Activated T-cell treated with anti-CD3 and anti-CD28 coated beads for 4 hours (primary cell): ENCODE data around the gene SLAMF9.

Experiments used
- DNase-seq: peaks from one replicate; pipeline ENCODE4 v3.0.0-alpha.2; 2020

Gene SLAMF9

DNA sequence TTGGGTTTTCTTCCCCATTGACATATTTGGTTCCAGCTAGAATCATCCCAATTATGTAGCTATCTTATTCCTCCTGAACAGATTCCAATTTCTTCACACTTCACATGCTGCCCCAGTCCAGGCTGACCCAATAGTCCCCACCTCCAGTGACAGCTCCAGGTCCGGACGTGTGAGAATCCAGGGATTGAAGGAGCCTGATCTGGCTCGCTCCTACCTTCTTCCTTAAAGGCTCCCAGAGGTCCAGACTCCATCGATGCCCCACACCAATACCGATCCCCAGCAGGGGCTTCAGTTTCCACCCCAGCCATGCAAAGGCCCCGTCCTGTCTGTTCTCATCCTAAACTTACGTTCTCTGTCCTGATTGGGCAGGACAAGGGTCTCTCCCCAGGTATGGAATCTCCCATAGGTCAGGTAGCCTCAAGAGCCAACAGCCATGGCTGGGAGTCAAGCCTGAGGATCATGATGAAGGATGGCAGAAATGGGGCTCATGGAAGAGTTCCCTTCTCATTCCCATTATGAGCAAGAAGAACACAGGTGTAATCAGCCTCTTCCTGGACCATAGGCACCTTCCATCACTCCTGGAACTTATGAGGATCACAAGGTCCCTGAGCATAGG is 20.4 kb upstream of the SLAMF9 start:
- no peak for DNase-seq

DNA sequence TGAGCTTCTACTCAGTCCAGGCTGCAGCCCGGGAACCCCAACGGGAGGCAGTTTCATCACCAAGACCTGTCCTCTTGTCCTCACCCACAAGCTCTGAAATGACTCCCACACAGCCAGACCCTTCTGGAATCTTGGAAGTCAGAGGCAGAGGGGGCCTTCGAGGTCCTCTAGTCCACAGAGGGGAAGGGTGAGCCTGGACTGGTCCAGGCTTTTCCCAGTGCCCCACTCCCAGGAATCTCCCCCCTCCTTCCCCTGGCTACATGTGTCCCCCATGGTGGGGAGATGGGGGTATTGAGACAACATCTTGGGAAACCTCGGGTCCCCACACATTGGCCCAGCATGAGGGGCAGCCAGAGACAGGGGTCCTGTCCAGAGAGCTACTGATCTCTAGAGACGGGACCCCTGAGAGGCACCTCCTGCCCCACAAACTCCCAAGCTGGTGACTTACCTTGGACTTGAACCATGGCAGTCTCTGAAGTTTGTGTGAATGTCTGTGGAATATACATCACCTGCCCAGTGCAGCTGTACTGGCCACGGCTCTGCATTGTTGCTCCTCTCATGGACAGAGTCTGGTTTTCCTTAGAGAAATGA is 19.4 kb upstream of the SLAMF9 start:
- DNase-seq, result no peak

DNA sequence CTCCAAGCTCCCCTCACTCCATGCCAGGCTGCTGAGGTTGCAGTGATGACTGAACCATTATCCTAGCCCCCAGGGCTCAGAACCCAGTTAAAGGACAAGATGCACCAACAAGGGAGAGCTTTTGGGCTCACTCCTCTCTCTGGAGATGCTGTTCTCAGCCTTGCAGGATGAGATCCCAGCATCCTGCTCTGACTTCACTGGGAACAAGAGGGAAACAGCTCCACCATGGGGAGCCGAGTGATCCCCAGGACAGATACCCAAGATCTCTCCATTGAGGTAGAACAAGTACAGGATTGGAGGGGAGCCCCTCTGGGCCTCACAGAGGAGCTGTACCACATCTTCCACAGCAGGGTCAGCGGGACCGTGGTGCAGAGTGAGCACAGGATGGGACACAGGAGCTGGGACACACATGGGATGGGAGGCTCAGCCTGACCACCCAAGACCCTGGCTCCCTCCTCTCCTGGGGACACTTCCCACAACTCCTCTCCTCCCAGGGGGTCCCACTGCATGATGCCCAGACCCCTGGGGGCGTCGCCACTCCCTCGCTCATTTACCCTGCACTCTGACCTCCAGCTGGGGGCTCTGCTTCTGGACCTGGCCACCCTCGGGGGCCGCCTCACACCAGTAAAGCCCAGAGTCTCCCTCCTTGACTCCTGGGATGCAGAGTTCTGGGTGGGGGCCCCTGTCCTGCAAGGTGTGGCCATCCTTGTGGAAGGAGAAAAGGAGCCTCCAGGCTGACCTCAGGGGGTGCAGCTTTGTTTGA is 18.6 kb upstream of the SLAMF9 start:
- DNase-seq, result no peak

GRCh38 chr1:159970932-159971342 is 16.9 kb upstream of the SLAMF9 start:
- DNase-seq, result no peak

DNA sequence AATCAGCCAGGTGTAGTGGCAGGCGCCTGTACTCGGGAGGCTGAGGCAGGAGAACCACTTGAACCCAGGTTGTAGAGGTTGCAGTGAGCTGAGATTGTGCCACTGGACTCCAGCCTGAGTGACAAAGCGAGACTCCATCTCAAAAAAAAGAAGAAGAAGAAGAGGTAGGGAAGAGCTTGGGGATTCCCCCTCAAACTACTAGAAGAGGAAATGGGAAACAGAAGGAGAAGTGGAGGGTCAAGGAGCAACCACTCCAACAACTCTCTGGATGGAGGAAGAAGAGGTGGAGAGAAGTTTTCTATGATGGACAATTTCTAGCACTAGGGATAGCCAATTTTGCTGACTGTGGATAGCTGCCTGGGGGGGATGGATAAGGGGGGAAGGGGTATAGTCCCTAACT is 14.9 kb upstream of the SLAMF9 start:
- DNase-seq, result no peak

GRCh38 chr1:159965263-159965662 is 11.2 kb upstream of the SLAMF9 start:
- no peak for DNase-seq

DNA sequence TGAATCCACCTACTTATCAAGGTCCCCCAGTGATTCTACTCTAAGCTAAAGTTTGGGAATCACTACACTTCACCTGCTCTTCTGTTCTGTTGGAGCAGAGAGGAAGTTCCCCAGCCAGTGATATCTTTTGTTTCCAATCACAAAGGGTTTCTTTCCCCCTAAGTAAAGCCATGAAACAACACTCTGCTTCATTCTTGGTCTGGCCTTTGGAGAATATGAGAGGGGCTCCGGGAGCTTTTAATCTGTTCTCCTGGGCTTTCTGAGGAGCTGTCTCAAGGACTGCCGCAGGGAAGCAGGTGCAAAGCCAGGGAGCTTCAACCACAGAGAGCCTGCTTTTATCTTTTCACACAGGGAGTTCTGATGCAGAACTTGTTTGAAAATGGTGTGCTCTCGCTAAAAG is 10.1 kb upstream of the SLAMF9 start:
- DNase-seq, result no peak

DNA sequence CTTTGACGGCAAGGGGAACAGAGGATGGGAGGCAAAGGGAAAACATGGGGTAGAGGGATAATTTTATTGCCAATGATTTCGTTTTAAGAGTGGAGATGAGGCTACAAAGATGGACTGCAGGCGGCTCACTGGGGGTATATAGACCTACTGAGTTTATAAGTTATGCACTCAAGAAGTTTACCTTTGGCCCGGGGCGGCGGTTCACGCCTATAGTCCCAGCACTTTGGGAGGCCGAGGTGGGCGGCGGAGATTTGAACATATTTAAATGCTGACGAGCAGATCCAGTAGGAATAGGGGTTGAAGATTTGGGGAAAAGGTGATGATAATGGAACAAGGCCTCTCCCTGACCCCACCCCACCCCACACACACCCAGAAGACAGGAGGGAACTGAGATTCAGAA is 8.1 kb upstream of the SLAMF9 start:
- no peak for DNase-seq

GRCh38 chr1:159961636-159962035 is 7.6 kb upstream of the SLAMF9 start:
- DNase-seq, result no peak

- DNase-seq, result no peak
These were observed 6.8 kb upstream of the SLAMF9 start for GRCh38 chr1:159960721-159961381.

GRCh38 chr1:159959451-159959850 is 5.4 kb upstream of the SLAMF9 start:
- no peak for DNase-seq

DNA sequence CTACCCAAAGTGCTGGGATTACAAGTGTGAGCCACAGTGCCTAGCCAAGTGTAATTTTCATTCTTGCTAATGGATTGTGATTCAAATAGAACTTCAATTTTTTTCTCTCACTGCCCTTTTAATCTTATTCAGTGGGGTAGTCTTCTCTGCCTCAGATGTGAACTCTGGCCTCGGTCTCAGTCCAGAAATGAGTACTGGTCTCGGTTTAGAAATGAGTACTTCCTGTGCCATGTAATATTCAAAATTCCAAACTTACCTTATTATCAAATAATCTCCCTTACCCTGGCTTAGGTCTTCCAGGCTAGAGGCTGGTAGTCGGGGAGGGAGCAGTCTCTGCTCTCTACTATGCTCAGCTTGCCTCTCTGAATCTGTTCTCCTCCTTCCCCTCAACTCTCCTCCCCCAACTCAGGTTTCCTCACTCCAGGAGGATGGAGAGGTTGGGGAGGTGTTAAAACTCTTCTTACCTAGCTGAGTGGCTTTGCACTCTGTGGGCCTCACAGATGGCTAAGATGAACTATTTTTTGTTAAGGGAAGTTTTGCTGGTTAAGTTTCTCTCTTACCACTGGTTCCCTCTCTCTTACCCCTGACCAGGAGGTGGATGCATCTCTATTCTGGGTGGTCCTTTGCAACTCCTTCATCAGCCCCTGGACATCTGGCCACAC is 4.8 kb upstream of the SLAMF9 start:
- no peak for DNase-seq

DNA sequence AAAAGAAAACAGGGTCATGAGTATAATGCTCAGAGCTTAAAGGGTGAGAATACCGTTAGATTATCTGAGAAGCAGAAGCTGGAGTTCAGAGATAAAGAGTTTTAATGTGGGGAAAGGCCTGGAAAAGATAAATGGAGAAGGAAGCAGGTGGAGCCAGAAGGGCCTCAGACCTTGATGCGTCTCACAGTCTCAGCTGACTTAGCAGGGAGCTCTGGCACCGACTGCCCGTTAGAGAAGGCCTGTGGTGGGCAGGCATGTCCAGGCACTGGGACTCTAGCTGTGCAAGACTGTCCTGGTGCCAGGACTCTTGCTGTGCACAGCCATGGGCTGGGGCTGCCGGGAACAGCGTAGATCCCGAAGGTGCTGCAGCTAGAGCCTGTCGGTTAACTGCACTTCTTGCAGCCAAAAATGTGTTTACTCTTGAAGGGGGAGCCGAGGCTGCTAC is 3.8 kb upstream of the SLAMF9 start:
- no peak for DNase-seq

GRCh38 chr1:159955456-159955855 is 1.4 kb upstream of the SLAMF9 start:
- DNase-seq, result no peak

GRCh38 chr1:159952932-159953331 is 1.1 kb downstream of the SLAMF9 start:
- DNase-seq, result no peak

DNA sequence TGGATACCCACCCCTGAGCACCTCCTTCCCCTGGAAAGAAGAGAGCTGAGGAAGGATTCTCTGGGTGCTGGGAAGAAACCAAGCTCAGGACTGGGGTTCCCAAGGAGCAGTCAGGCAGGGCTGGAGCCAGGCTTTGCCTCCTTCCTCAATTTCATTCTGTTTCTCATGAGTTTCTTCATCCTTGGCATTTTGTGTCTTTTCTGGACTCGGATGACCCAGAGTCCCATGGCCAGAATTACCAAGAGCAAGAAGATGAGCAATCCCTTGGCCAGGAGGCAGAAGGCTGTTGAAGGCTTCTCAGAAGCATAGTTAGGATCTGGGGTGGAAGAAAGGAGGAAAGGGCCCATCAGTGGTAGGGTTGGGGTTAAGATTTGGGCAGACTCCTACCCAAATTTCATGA is 2.5 kb downstream of the SLAMF9 start:
- no peak for DNase-seq

DNA sequence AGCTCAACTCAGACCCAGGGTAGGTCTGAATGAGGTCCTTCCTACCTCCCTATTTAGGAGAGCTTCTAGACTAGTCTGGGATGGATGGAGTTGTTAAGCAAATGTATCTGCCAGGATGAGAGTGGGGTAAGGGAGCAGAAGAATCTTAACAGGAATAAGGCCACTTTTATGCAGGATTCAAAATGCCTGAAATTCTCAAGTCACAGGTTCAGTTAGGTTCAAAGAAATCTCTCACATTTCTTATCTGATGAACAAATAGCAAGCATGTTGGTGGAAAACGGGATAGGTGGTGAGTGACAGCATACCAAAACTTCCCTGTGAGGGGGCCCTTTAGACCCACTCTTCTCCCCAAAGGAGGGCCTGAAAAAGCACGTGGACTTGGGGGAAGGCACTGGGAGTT is 3.0 kb downstream of the SLAMF9 start:
- no peak for DNase-seq

DNA sequence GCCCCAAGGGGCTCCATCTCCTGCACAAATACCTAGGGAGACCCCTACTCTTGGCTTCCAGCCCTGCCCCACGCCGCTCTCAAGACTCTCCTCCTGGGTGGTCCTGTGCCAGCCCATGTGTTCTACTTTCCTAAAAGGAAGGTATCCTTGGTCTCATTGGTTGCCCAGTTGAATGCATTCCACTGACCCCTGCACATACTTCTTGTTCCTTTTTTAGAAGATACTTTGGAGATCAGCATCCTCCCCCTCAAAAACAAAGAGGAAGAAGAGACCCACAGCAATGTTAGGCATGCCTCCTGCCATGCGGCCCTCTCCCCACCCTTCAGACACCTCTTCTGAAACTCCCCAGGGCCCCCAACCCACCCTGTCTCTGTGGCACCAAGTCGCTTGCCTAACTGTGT is 4.1 kb downstream of the SLAMF9 start:
- no peak for DNase-seq

DNA sequence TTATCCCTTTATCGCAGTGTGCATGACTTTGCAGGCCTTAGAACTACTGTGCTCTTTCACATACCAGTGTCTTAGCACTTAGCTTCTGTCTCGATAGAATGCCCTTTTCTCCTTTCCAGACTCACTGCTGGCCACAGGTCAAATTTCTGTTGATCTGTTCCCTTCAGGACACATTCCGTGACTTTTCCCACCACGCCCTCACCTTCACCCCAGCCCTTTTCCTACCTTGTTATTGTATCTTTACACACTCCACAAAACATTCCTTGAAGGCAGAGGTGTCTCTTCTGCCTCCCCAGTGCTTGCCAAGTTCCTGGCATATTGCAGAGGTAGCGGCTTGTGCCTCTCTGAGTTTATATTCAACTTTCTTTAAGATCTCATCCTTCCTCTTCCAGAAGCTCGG is 4.9 kb downstream of the SLAMF9 start:
- DNase-seq, result no peak

DNA sequence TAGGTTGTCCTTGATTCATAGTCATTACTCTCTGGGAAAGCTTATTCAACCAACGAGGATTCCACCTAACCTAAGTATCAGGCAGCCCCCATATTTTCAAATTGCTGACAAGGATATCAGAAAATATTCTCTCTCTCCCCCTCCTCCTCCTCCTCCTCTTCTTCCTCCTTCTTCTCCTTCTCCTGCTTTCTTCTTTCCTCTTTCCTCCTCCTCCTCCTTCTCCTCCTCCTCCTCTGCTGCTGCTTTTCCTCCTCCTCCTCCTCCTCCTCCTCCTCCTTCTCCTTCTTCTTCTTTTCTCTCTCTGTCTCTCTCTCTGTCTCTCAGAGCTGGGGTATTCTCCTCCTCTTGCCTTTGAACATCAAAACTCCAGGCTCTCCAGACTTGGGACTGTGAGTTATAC is 6.1 kb downstream of the SLAMF9 start:
- DNase-seq, result no peak

GRCh38 chr1:159946242-159947187 is 7.5 kb downstream of the SLAMF9 start:
- no peak for DNase-seq
